Smooth muscle cell (in vitro differentiated cells): ENCODE data around the gene C9orf78. TPM values are rescaled to one million over a fixed set of nuclear protein-coding genes. Genes with fewer than 3 reads are reported as not detected.

Experiments used
- DNase-seq: peaks from one replicate; lab custom pipeline; 2025; ENCODE audit not compliant: unreplicated experiment; lab: John Stamatoyannopoulos, UW
- H2AFZ ChIP-seq: fragments of 200-600 bp; sonication (generic); 2 replicates; pipeline ENCODE4 v1.6.0; 2016; ENCODE audit warnings: antibody characterized with exemption, low read depth, mild to moderate bottlenecking
- H3F3A ChIP-seq: fragments of 200-600 bp; sonication (generic); 2 replicates; pipeline ENCODE4 v1.6.0; 2017; ENCODE audit warnings: antibody characterized with exemption, low read depth
- H3K27ac ChIP-seq: fragments of 200-600 bp; sonication (generic); 2 replicates; pipeline ENCODE4 v1.5.1; 2016; ENCODE audit warnings: low read depth, mild to moderate bottlenecking
- H3K27me3 ChIP-seq: fragments of 200-600 bp; sonication (generic); 2 replicates; pipeline ENCODE4 v1.6.1; 2016; ENCODE audit warnings: low read depth, mild to moderate bottlenecking
- H3K36me3 ChIP-seq: fragments of 200-600 bp; sonication (generic); 2 replicates; pipeline ENCODE4 v1.5.1; 2016; ENCODE audit warnings: low read depth
- H3K4me1 ChIP-seq: fragments of 200-600 bp; sonication (generic); 2 replicates; pipeline ENCODE4 v1.5.1; 2016; ENCODE audit warnings: low read depth
- H3K4me2 ChIP-seq: fragments of 200-600 bp; sonication (generic); 2 replicates; pipeline ENCODE4 v1.6.0; 2016; ENCODE audit warnings: mild to moderate bottlenecking
- H3K4me3 ChIP-seq: fragments of 200-600 bp; sonication (generic); 2 replicates; pipeline ENCODE4 v1.5.1; 2016; ENCODE audit warnings: mild to moderate bottlenecking
- H3K79me2 ChIP-seq: fragments of 200-600 bp; sonication (generic); 2 replicates; pipeline ENCODE4 v1.6.0; 2016; ENCODE audit warnings: low read depth, mild to moderate bottlenecking
- H3K9ac ChIP-seq: fragments of 200-600 bp; sonication (generic); 2 replicates; pipeline ENCODE4 v1.6.0; 2016; ENCODE audit warnings: low read depth
- H3K9me3 ChIP-seq: fragments of 200-600 bp; sonication (generic); replicated peaks from 2 replicates; pipeline ENCODE4 v1.5.1; 2016; ENCODE audit warnings: low read depth
- H4K20me1 ChIP-seq: fragments of 200-600 bp; sonication (generic); 2 replicates; pipeline ENCODE4 v1.6.0; 2016; ENCODE audit warnings: low read depth
- CTCF ChIP-seq: fragments of 200-600 bp; sonication (generic); IDR thresholded peaks from 2 replicates; pipeline ENCODE4 v1.5.1; 2017; ENCODE audit warnings: borderline replicate concordance, mild to moderate bottlenecking, antibody characterized with exemption; ENCODE audit not compliant: insufficient read depth, poor library complexity, severe bottlenecking
- WGBS: methylation state at CpG from one replicate; pipeline ENCODE4 v1.1.7; 2016; ENCODE audit warnings: low lambda C conversion rate; 5-methylcytosine and 5-hydroxymethylcytosine counted together
- polyA plus RNA-seq: library from polyadenylated mRNA; unstranded; fragments of >200 nt; fragmentation: Nextera tagmentation; extraction: Ambion mirVana; gene quantifications from 2 replicates; pipeline ENCODE4 v1.2.1, GENCODE V29; 2016
- total RNA-seq: library from RNA; depleted of rRNA; stranded (reverse); fragments of >200 nt; gene quantifications from 2 replicates; pipeline ENCODE4 v1.2.3, GENCODE V29; 2014

Gene C9orf78
- total and polyA plus RNA-seq, 2 experiments from 2014 or later: 38.0 to 53.8 TPM

- no peaks in the 10 kb centered on the region for H3K36me3 ChIP-seq
- H3K4me3 ChIP-seq: no peak overlapping the region
- H3K4me2 ChIP-seq: no peak overlapping the region
- H3K4me1 ChIP-seq: no peaks in the 10 kb centered on the region
- 86% methylated on average over 6 of the region's 6 CpGs for WGBS
- H3K9me3 ChIP-seq: no peaks in the 10 kb centered on the region
- peaks cover 6% of the 10 kb centered on the region for H3K79me2 ChIP-seq
- H3K27me3 ChIP-seq: no peaks in the 10 kb centered on the region
- H2AFZ ChIP-seq: no peak overlapping the region
- H4K20me1 ChIP-seq: peaks cover 12% of the 10 kb centered on the region
- H3K9ac ChIP-seq: no peak overlapping the region
- TF ChIP-seq CTCF: no peak
- no peak overlapping the region for H3K27ac ChIP-seq
- DNase-seq: no peak
- no peaks in the 10 kb centered on the region for H3F3A ChIP-seq
Observed at GRCh38 chr9:129810788-129811187, 24.3 kb downstream of the C9orf78 start.

- WGBS: 88% methylated on average over 11 of the region's 11 CpGs
- Histone ChIP-seq H4K20me1 (peaks cover 13% of the 10 kb centered on the region), H3F3A (no peaks in the 10 kb centered on the region), H3K4me2 (no peak overlapping the region), H3K79me2 (peaks cover 7% of the 10 kb centered on the region), H3K4me1 (no peaks in the 10 kb centered on the region), H3K9ac (no peak overlapping the region), H3K36me3 (no peaks in the 10 kb centered on the region), H3K27me3 (no peaks in the 10 kb centered on the region), H2AFZ (no peak overlapping the region), H3K27ac (no peak overlapping the region), H3K4me3 (no peak overlapping the region), H3K9me3 (no peaks in the 10 kb centered on the region)
- DNase-seq: no peak
- no peak for TF ChIP-seq CTCF
Observed at GRCh38 chr9:129810116-129810515, 25.0 kb downstream of the C9orf78 start.

- no peak for TF ChIP-seq CTCF
- H3K4me2 ChIP-seq: no peak overlapping the region
- no peaks in the 10 kb centered on the region for H3K4me1 ChIP-seq
- H3K79me2 ChIP-seq: peaks cover 10% of the 10 kb centered on the region
- H3K27me3 ChIP-seq: no peaks in the 10 kb centered on the region
- H3K36me3 ChIP-seq: no peaks in the 10 kb centered on the region
- no peak overlapping the region for H3K4me3 ChIP-seq
- H4K20me1 ChIP-seq: peaks cover 13% of the 10 kb centered on the region
- no peak overlapping the region for H3K27ac ChIP-seq
- no peak overlapping the region for H3K9ac ChIP-seq
- 88% methylated on average over 11 of the region's 11 CpGs for WGBS
- H2AFZ ChIP-seq: no peak overlapping the region
- no peaks in the 10 kb centered on the region for H3F3A ChIP-seq
- no peaks in the 10 kb centered on the region for H3K9me3 ChIP-seq
- DNase-seq: no peak
Observed at GRCh38 chr9:129809346-129809745, 25.7 kb downstream of the C9orf78 start.

- H3K4me2 ChIP-seq: no peak overlapping the region
- no peaks in the 10 kb centered on the region for H3K36me3 ChIP-seq
- H3K9me3 ChIP-seq: no peaks in the 10 kb centered on the region
- H2AFZ ChIP-seq: no peak overlapping the region
- H3K4me1 ChIP-seq: peaks cover 7% of the 10 kb centered on the region
- no peak overlapping the region for H3K9ac ChIP-seq
- 70% methylated on average over 4 of the region's 4 CpGs for WGBS
- no peaks in the 10 kb centered on the region for H3F3A ChIP-seq
- H3K79me2 ChIP-seq: peaks cover 16% of the 10 kb centered on the region
- H3K4me3 ChIP-seq: no peak overlapping the region
- no peak for TF ChIP-seq CTCF
- H3K27me3 ChIP-seq: no peaks in the 10 kb centered on the region
- no peak overlapping the region for H3K27ac ChIP-seq
- peaks cover 13% of the 10 kb centered on the region for H4K20me1 ChIP-seq
- no peak for DNase-seq
Observed at GRCh38 chr9:129806061-129806460, 29.0 kb downstream of the C9orf78 start.
